ENCODE measurements around the gene ZFAND3. TPM values are rescaled to one million over a fixed set of nuclear protein-coding genes. Genes with fewer than 3 reads are reported as not detected.
A peak's percentile ranks its signal among the peaks of the same experiment; 100 is the strongest.

ZFAND3 gene
- total and polyA plus RNA-seq, 2 of the 4 experiments (the other 2 are of a cell fraction) = 10.9 to 26.7 TPM

GRCh38 chr6:37830225-37830624 is 10.7 kb downstream of the ZFAND3 start:
- H2AFZ ChIP-seq (replicated peaks; ENCODE audit: low read length, poor library complexity) = no peak overlapping the region
- H2BK120ac ChIP-seq (ENCODE audit: low read depth, low read length) = no peak overlapping the region
- H2BK20ac ChIP-seq (ENCODE audit: low read depth, low read length) = no peak overlapping the region
- in situ Hi-C loops (cut with MboI; ENCODE audit: low sequenced_read_pairs) = no loop called here
- 67% methylated on average over 1 of the region's 2 CpGs; no CpG with 5 or more reads in 1 of the 2 experiments for WGBS, 2 experiments (ENCODE audit: extremely low coverage in 2 of 2, insufficient read length in 1 of 2)
- no peak overlapping the region for H3K56ac ChIP-seq (ENCODE audit: extremely low read depth, insufficient read depth, low read length)
- ChIA-PET POLR2A (ENCODE audit: unreplicated experiment) (no interaction called here), CTCF (no interaction called here)
- dilution Hi-C loops (cut with HindIII; ENCODE audit: low sequenced_read_pairs, unreplicated experiment) = no loop called here
- no peak for TF ChIP-seq BHLHE40 (IDR thresholded peaks at IDR 0.05; ENCODE audit: low read depth, low read length)
- no peak for TF ChIP-seq RCOR1 (IDR thresholded peaks at IDR 0.05; ENCODE audit: insufficient replicate concordance, low read length)
- TF ChIP-seq ELK1 (IDR thresholded peaks at IDR 0.05; ENCODE audit: borderline replicate concordance, low read depth, low read length) = no peak
- TF ChIP-seq NFE2L2 (IDR thresholded peaks at IDR 0.05; ENCODE audit: low read depth, low read length) = no peak
- TF ChIP-seq MAFK (IDR thresholded peaks at IDR 0.05; ENCODE audit: low read depth, low read length) = no peak
- no peak for TF ChIP-seq USF2 (IDR thresholded peaks at IDR 0.05; ENCODE audit: low read depth, low read length)
- TF ChIP-seq MAZ (IDR thresholded peaks at IDR 0.05; ENCODE audit: borderline replicate concordance, low read depth, low read length) = no peak
- TF ChIP-seq CTCF (conservative IDR thresholded peaks at IDR 0.05; ENCODE audit: low read depth, low read length) = no peak
- 0 out of 2 replicates have a peak overlapping the region, but pooled peaks have one; percentile 26 for H3K14ac ChIP-seq (replicated peaks; ENCODE audit: low read depth, low read length)
- no peaks in the 10 kb centered on the region for H3K27me3 ChIP-seq (ENCODE audit: control insufficient read depth, insufficient read depth, low read length)
- peaks cover 25 to 81% of the 10 kb centered on the region in 2 experiments for H3K79me1 ChIP-seq (ENCODE audit: low read depth in 1 of 2, low read length in 2 of 2)
- no peak overlapping the region for H3K4me2 ChIP-seq (ENCODE audit: low read depth, low read length)
- ATAC-seq (ENCODE audit: low read depth) = no peak
- no peaks in the 10 kb centered on the region for H3K9me3 ChIP-seq (ENCODE audit: control insufficient read depth, insufficient read depth, low read length)
- H3K23ac ChIP-seq (ENCODE audit: low read depth, low read length) = no peak overlapping the region
- no peak overlapping the region for H4K8ac ChIP-seq (ENCODE audit: low read depth in 2 of 2, low read length in 2 of 2)
- DNase-seq = no peak
- H4K91ac ChIP-seq (ENCODE audit: insufficient read depth, low read depth, low read length) = no peak overlapping the region
- H3K9me1 ChIP-seq (ENCODE audit: insufficient read depth, low read length) = peaks cover 28% of the 10 kb centered on the region
- no peak overlapping the region for H4K5ac ChIP-seq (ENCODE audit: low read depth, low read length)
- BruUV-seq (replicated peaks) = no TSS peak
- H3K27ac ChIP-seq (ENCODE audit: insufficient read depth, low read length) = no peak overlapping the region
- no peak overlapping the region for H2AK5ac ChIP-seq (ENCODE audit: low read depth, low read length)
- no peak overlapping the region for H3K4me3 ChIP-seq (ENCODE audit: insufficient read depth, low read depth, low read length)
- no peak overlapping the region for H3K18ac ChIP-seq (ENCODE audit: low read depth, low read length)
- no peak overlapping the region for H3K9ac ChIP-seq (ENCODE audit: low read depth, low read length)
- peaks cover 18% of the 10 kb centered on the region for H3K4me1 ChIP-seq (ENCODE audit: control insufficient read depth, insufficient read depth, low read length)
- intact Hi-C loops (cut with micrococcal nuclease) = no loop called here
- H2BK5ac ChIP-seq (ENCODE audit: low read depth, low read length, poor library complexity, severe bottlenecking) = no peak overlapping the region
- H4K20me1 ChIP-seq (ENCODE audit: insufficient read depth, low read length) = peaks cover 97% of the 10 kb centered on the region
- H3K4ac ChIP-seq (ENCODE audit: low read depth, low read length) = no peak overlapping the region
- no peak overlapping the region for H2BK15ac ChIP-seq (ENCODE audit: low read depth, low read length)
- peaks cover 7% of the 10 kb centered on the region for H3K36me3 ChIP-seq (ENCODE audit: control insufficient read depth, insufficient read depth, low read length)
- H2AK9ac ChIP-seq (replicated peaks; ENCODE audit: low read depth, low read length, poor library complexity) = no peak overlapping the region

Measured in IMR-90 (cell line).